Chondrocyte (in vitro differentiated cells): ENCODE results near the gene UBL3. TPM values are rescaled to one million over a fixed set of nuclear protein-coding genes. Genes with fewer than 3 reads are reported as not detected.
A peak's percentile ranks its signal among the peaks of the same experiment; 100 is the strongest.

Experiments
- DNase-seq: peaks from one replicate; pipeline ENCODE4 v3.0.0; 2021; ENCODE audit warnings: mixed read lengths, low spot score
- H3K27ac Mint-ChIP-seq: one replicate; pipeline ENCODE4 v1.8.0; 2021; ENCODE audit warnings: mild to moderate bottlenecking, moderate library complexity, mixed read lengths; ENCODE audit not compliant: unreplicated experiment
- H3K27me3 Mint-ChIP-seq: 2 replicates; pipeline ENCODE4 v1.8.0; 2021; ENCODE audit warnings: low read depth, mixed read lengths
- H3K36me3 Mint-ChIP-seq: 2 replicates; pipeline ENCODE4 v1.8.0; 2021; ENCODE audit warnings: low read depth, mixed read lengths
- H3K4me1 Mint-ChIP-seq: 2 replicates; pipeline ENCODE4 v1.8.0; 2021; ENCODE audit warnings: low read depth, mild to moderate bottlenecking, mixed read lengths
- H3K4me3 Mint-ChIP-seq: one replicate; pipeline ENCODE4 v1.8.0; 2021; ENCODE audit warnings: mild to moderate bottlenecking, moderate library complexity, mixed read lengths; ENCODE audit not compliant: unreplicated experiment
- H3K9me3 Mint-ChIP-seq: 2 replicates; pipeline ENCODE4 v1.8.0; 2021; ENCODE audit warnings: low read depth, mixed read lengths
- CTCF ChIP-seq: fragments of 200-600 bp; sonication (generic); IDR thresholded peaks from 2 replicates; pipeline ENCODE4 v1.5.0; 2021; ENCODE audit warnings: antibody characterized with exemption, mild to moderate bottlenecking, moderate library complexity
- total RNA-seq: library from RNA; stranded (reverse); gene quantifications from 3 replicates; pipeline ENCODE4 v1.2.1, GENCODE V29; 2021

Gene UBL3
- total RNA-seq, 1 donor from 2014 or later, result 21.3 TPM

- no peaks in the 10 kb centered on the region for H3K36me3 Mint-ChIP-seq
- H3K27me3 Mint-ChIP-seq, result no peaks in the 10 kb centered on the region
- H3K4me3 Mint-ChIP-seq, result no peak overlapping the region
- no peak for TF ChIP-seq CTCF
- no peak for DNase-seq
- H3K27ac Mint-ChIP-seq, result no peak overlapping the region
- H3K9me3 Mint-ChIP-seq, result no peaks in the 10 kb centered on the region
- H3K4me1 Mint-ChIP-seq, result peaks cover 9% of the 10 kb centered on the region
Measured at GRCh38 chr13:29884671-29885430, 34.4 kb upstream of the UBL3 start.

GRCh38 chr13:29883941-29884518 is 33.6 kb upstream of the UBL3 start:
- Mint-ChIP-seq H3K4me1 (peaks cover 9% of the 10 kb centered on the region), H3K4me3 (no peak overlapping the region), H3K9me3 (no peaks in the 10 kb centered on the region), H3K36me3 (no peaks in the 10 kb centered on the region), H3K27ac (peak overlapping the region; percentile 74), H3K27me3 (no peaks in the 10 kb centered on the region)
- no peak for TF ChIP-seq CTCF
- no peak for DNase-seq

GRCh38 chr13:29882076-29882475 is 31.7 kb upstream of the UBL3 start:
- Mint-ChIP-seq H3K9me3 (no peaks in the 10 kb centered on the region), H3K27me3 (no peaks in the 10 kb centered on the region), H3K36me3 (no peaks in the 10 kb centered on the region), H3K4me1 (peaks cover 9% of the 10 kb centered on the region), H3K27ac (no peak overlapping the region), H3K4me3 (no peak overlapping the region)
- TF ChIP-seq CTCF, result no peak
- DNase-seq, result no peak

GRCh38 chr13:29878101-29878500 is 27.7 kb upstream of the UBL3 start:
- Mint-ChIP-seq H3K27me3 (peaks cover 3% of the 10 kb centered on the region), H3K4me3 (no peak overlapping the region), H3K9me3 (no peaks in the 10 kb centered on the region), H3K27ac (no peak overlapping the region), H3K4me1 (no peaks in the 10 kb centered on the region), H3K36me3 (no peaks in the 10 kb centered on the region)
- TF ChIP-seq CTCF, result no peak
- DNase-seq, result no peak

- no peaks in the 10 kb centered on the region for H3K36me3 Mint-ChIP-seq
- no peak for DNase-seq
- H3K9me3 Mint-ChIP-seq, result no peaks in the 10 kb centered on the region
- no peaks in the 10 kb centered on the region for H3K4me1 Mint-ChIP-seq
- peaks cover 3% of the 10 kb centered on the region for H3K27me3 Mint-ChIP-seq
- no peak for TF ChIP-seq CTCF
- H3K4me3 Mint-ChIP-seq, result no peak overlapping the region
- no peak overlapping the region for H3K27ac Mint-ChIP-seq
Measured at GRCh38 chr13:29877456-29878078, 27.1 kb upstream of the UBL3 start.
